GM04504 (cell line): ENCODE data around the gene RAB24.
"Not testable (repeated sequence)": the region's sequence is repeated elsewhere in the genome, so short reads cannot be mapped to it uniquely, and the experiment has no call there.

Experiments
- DNase-seq: peaks from one replicate; pipeline ENCODE4 v3.0.0-alpha.2; 2012; ENCODE audit warnings: low read depth

RAB24 gene

DNA sequence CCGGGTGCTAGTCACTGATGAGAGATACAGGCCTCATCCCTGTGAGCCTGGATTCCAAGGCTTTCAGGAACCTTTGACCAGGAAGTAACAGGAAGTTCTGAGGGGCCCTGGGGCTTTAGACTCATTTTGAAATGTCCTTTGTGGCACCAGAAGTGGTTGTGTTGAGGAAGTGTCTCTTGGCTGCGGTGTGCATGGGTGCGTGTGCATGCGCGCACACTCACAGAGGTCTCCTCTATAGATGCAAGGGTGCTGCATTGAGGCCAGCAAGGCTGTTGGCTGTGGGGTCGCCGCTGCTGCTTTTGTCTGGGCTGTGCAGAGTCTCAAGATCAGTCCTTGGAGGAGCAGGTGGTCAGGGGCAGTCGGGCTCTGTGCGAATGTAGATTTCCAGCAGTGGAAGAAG is 7.6 kb downstream of the RAB24 start:
- no peak for DNase-seq

DNA sequence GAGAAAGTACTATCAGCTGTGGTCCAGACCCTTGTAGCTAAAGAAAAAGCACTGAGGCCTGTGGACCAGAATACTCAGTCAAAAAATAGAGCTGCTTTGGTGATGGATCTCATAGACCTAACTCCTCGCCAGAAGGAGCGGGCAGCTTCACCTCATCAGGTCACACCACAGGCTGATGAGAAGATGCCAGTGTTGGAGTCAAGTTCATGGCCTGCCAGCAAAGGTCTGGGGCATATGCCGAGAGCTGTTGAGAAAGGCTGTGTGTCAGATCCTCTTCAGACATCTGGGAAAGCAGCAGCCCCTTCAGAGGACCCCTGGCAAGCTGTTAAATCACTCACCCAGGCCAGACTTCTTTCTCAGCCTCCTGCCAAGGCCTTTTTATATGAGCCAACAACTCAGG is 8.9 kb downstream of the RAB24 start:
- no peak for DNase-seq

DNA sequence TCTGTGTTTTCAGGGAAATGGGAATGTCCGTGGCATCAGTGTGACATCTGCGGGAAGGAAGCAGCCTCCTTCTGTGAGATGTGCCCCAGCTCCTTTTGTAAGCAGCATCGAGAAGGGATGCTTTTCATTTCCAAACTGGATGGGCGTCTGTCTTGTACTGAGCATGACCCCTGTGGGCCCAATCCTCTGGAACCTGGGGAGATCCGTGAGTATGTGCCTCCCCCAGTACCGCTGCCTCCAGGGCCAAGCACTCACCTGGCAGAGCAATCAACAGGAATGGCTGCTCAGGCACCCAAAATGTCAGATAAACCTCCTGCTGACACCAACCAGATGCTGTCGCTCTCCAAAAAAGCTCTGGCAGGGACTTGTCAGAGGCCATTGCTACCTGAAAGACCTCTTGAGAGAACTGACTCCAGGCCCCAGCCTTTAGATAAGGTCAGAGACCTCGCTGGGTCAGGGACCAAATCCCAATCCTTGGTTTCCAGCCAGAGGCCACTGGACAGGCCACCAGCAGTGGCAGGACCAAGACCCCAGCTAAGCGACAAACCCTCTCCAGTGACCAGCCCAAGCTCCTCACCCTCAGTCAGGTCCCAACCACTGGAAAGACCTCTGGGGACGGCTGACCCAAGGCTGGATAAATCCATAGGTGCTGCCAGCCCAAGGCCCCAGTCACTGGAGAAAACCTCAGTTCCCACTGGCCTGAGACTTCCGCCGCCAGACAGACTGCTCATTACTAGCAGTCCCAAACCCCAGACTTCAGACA is 9.5 kb downstream of the RAB24 start:
- DNase-seq: no peak

- DNase-seq: no peak
These were observed 11.8 kb downstream of the RAB24 start for GRCh38 chr5:177291735-177292134.

GRCh38 chr5:177290816-177291596 is 12.5 kb downstream of the RAB24 start:
- DNase-seq: no peak

DNA sequence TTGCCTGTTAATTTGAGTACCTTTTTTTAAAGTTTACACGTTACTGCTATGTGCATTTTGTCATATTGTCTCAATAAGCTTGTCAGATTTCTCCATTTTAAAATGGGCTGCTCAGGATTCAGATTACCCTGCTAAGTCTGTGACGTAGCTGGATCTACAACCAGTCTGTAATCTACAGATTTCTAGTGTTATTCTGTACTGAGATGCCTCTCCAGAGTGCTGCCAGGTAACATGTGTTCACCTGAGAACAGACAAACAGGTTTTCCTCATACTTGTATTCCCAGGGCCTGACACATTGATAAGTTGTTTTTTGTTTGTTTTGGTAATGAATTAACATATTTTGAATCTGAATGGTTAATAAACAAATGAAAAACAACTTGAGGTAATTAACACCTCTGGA is 15.3 kb downstream of the RAB24 start:
- DNase-seq: no peak

DNA sequence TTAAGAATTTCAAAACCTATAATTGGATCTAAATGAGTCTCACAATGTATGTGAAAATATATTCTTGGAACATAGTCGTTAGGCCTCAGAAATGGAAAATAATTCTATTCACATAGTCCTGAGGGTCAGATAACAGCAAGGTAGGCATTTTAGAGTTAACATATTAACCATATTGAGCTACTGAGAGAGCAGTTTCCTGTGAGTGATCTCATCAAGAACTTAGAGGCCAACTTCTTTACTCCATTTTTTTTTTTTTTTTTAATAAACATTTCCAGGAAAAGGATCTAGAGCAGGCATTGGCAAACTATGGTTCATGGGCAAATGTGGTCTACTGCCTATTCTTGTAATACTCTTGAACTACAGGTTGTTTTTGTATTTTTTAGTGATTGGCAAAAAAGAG is 26.6 kb downstream of the RAB24 start:
- DNase-seq: no peak

GRCh38 chr5:177275883-177276282 is 27.6 kb downstream of the RAB24 start:
- no peak for DNase-seq

- no peak for DNase-seq
These were observed 32.4 kb downstream of the RAB24 start for GRCh38 chr5:177271113-177271512.

- DNase-seq: no peak
These were observed 32.9 kb downstream of the RAB24 start for GRCh38 chr5:177270653-177271052.

GRCh38 chr5:177269976-177270375 is 33.5 kb downstream of the RAB24 start:
- DNase-seq: no peak

GRCh38 chr5:177269232-177269895 is 34.2 kb downstream of the RAB24 start:
- DNase-seq: no peak

GRCh38 chr5:177265395-177265794 is 38.1 kb downstream of the RAB24 start:
- no peak for DNase-seq

GRCh38 chr5:177264178-177264577 is 39.3 kb downstream of the RAB24 start:
- DNase-seq: no peak

- DNase-seq: no peak
These were observed 42.0 kb downstream of the RAB24 start for GRCh38 chr5:177261510-177261909.

DNA sequence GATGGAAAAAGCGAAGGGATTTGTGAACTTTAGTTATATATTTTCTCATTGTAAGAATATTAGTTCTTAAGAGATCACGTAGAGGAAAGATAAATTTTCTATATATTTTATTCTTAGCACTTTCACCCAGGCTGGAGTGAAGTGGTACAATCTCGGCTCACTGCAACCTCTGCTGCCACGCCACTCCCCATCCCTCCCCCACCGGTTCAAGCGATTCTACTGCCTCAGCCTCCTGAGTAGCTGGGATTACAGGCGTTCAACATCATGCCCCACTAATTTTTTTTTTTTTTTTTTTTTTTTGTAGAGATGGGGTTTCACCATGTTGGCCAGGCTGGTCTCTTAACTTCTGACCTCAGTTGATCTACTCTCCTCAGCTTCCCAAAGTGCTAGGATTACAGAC is 42.6 kb downstream of the RAB24 start:
- no peak for DNase-seq

GRCh38 chr5:177258711-177259110 is 44.8 kb downstream of the RAB24 start:
- not testable (repeated sequence) for DNase-seq

DNA sequence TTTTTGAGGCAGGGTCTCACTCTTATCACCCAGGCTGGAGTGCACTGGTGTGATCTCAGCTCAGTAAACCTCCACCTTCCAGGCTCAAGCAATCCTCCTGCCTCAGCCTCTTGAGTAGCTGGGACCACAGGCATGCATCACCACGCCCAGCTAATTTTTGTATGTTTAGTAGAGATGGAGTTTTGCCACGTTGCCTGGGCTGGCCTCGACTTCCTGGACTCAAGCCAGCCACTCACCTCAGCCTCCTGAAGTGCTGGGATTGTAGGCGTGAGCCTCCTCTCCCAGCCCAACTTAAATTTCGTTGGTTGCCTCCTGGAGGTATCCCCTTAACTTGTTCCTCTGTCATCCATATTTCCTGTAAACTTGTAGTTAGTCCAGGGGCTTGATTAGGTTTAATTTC is 47.2 kb downstream of the RAB24 start:
- DNase-seq: no peak

- DNase-seq: no peak
These were observed 50.3 kb downstream of the RAB24 start for GRCh38 chr5:177253252-177253651.
